HFFc6 (cell line): ENCODE results near the gene CAMK4. TPM values are rescaled to one million over a fixed set of nuclear protein-coding genes. Genes with fewer than 3 reads are reported as not detected.

Experiments used
- DNase-seq: peaks from one replicate; pipeline ENCODE4 v3.0.0-alpha.2; 2018
- H3K27ac Mint-ChIP-seq: 2 replicates; pipeline ENCODE4 v1.8.0; 2020; ENCODE audit warnings: mild to moderate bottlenecking, mixed read lengths
- H3K27me3 Mint-ChIP-seq: 2 replicates; pipeline ENCODE4 v1.8.0; 2021; ENCODE audit warnings: mild to moderate bottlenecking, moderate library complexity, mixed read lengths; ENCODE audit not compliant: insufficient read depth
- H3K36me3 Mint-ChIP-seq: 2 replicates; pipeline ENCODE4 v1.8.0; 2021; ENCODE audit warnings: low read depth, mixed read lengths
- H3K4me1 Mint-ChIP-seq: 2 replicates; pipeline ENCODE4 v1.8.0; 2020; ENCODE audit warnings: low read depth, mixed read lengths
- H3K4me3 Mint-ChIP-seq: 2 replicates; pipeline ENCODE4 v1.8.0; 2020; ENCODE audit warnings: mild to moderate bottlenecking, moderate library complexity, mixed read lengths
- H3K9me3 Mint-ChIP-seq: 2 replicates; pipeline ENCODE4 v1.8.0; 2020; ENCODE audit warnings: mild to moderate bottlenecking, mixed read lengths
- CTCF ChIP-seq: fragments of 200-600 bp; sonication (generic); IDR thresholded peaks from 2 replicates; pipeline ENCODE4 v1.5.0; 2021; ENCODE audit warnings: antibody characterized with exemption, mild to moderate bottlenecking
- total RNA-seq, 6 experiments: library from RNA; stranded (reverse); fragmentation: NEBNext Ultra II Directional; extraction: Animal tissue kit (Norgen Biotek cat#: 25700); gene quantifications; 2 replicates in 1 of 6; 3 replicates in 5 of 6; pipeline ENCODE4 v1.2.3, GENCODE V29; 2021

Gene CAMK4
- total RNA-seq, 6 experiments from 2014 or later, result 3.8 to 5.7 (median 4.4) TPM

- Mint-ChIP-seq H3K36me3 (no peaks in the 10 kb centered on the region), H3K27ac (0 out of 2 replicates have a peak overlapping the region, but pooled peaks have one; percentile 17), H3K4me1 (peaks cover 41% of the 10 kb centered on the region), H3K27me3 (no peaks in the 10 kb centered on the region; the same call in 1 of the 2 replicates), H3K9me3 (no peaks in the 10 kb centered on the region), H3K4me3 (peak overlapping the region; percentile 94; the same call in 1 of the 2 replicates)
- no peak for DNase-seq
- TF ChIP-seq CTCF, result no peak
These were observed 289.9 kb downstream of the CAMK4 start for GRCh38 chr5:111514087-111514486.

GRCh38 chr5:111517853-111518501 is 293.8 kb downstream of the CAMK4 start:
- H3K9me3 Mint-ChIP-seq, result no peaks in the 10 kb centered on the region
- H3K27me3 Mint-ChIP-seq, result no peaks in the 10 kb centered on the region; the same call in none of the 2 replicates
- H3K27ac Mint-ChIP-seq, result no peak overlapping the region
- DNase-seq, result no peak
- peaks cover 15% of the 10 kb centered on the region for H3K4me1 Mint-ChIP-seq
- H3K4me3 Mint-ChIP-seq, result no peak overlapping the region
- TF ChIP-seq CTCF, result no peak
- H3K36me3 Mint-ChIP-seq, result no peaks in the 10 kb centered on the region

GRCh38 chr5:111518777-111519176 is 294.6 kb downstream of the CAMK4 start:
- Mint-ChIP-seq H3K36me3 (no peaks in the 10 kb centered on the region), H3K4me1 (peaks cover 7% of the 10 kb centered on the region), H3K9me3 (no peaks in the 10 kb centered on the region), H3K27me3 (no peaks in the 10 kb centered on the region; the same call in none of the 2 replicates), H3K27ac (no peak overlapping the region), H3K4me3 (no peak overlapping the region)
- no peak for DNase-seq
- TF ChIP-seq CTCF, result no peak

- DNase-seq, result no peak
- Mint-ChIP-seq H3K4me1 (no peaks in the 10 kb centered on the region), H3K9me3 (no peaks in the 10 kb centered on the region), H3K36me3 (no peaks in the 10 kb centered on the region), H3K27ac (no peak overlapping the region), H3K4me3 (no peak overlapping the region), H3K27me3 (no peaks in the 10 kb centered on the region; the same call in none of the 2 replicates)
- TF ChIP-seq CTCF, result no peak
These were observed 296.7 kb downstream of the CAMK4 start for GRCh38 chr5:111520908-111521307.

- H3K4me1 Mint-ChIP-seq, result peaks cover 18% of the 10 kb centered on the region
- H3K36me3 Mint-ChIP-seq, result peaks cover 5% of the 10 kb centered on the region; the same call in 1 of the 2 replicates
- H3K27me3 Mint-ChIP-seq, result no peaks in the 10 kb centered on the region; the same call in 1 of the 2 replicates
- H3K27ac Mint-ChIP-seq, result no peak overlapping the region
- no peak for TF ChIP-seq CTCF
- H3K4me3 Mint-ChIP-seq, result no peak overlapping the region
- DNase-seq, result no peak
- no peaks in the 10 kb centered on the region for H3K9me3 Mint-ChIP-seq
These were observed 303.9 kb downstream of the CAMK4 start for GRCh38 chr5:111528056-111528455.
